Measurements from ENCODE around the gene METTL25. TPM values are rescaled to one million over a fixed set of nuclear protein-coding genes. Genes with fewer than 3 reads are reported as not detected.
A peak's percentile ranks its signal among the peaks of the same experiment; 100 is the strongest.

METTL25 gene
- total RNA-seq, 1 donor from 2014 or later = 15.1 TPM

- intact Hi-C loops (cut with DNase I) = no loop called here
- Histone ChIP-seq H3K27ac (no peak overlapping the region), H3K36me3 (no peaks in the 10 kb centered on the region), H3K4me3 (no peak overlapping the region), H3K27me3 (no peaks in the 10 kb centered on the region), H3K9me3 (no peaks in the 10 kb centered on the region), H3K4me1 (no peaks in the 10 kb centered on the region)
- DNase-seq = no peak
- no peak for TF ChIP-seq CTCF (IDR thresholded peaks at IDR 0.05)
- no peak for ATAC-seq
Observed at GRCh38 chr12:82375201-82375600, 16.9 kb downstream of the METTL25 start.

- ATAC-seq (no peak), DNase-seq (no peak)
- Histone ChIP-seq H3K27ac (no peak overlapping the region), H3K27me3 (no peaks in the 10 kb centered on the region), H3K9me3 (no peaks in the 10 kb centered on the region), H3K4me1 (no peaks in the 10 kb centered on the region), H3K36me3 (no peaks in the 10 kb centered on the region), H3K4me3 (no peak overlapping the region)
- intact Hi-C loops (cut with DNase I) = no loop called here
- no peak for TF ChIP-seq CTCF (IDR thresholded peaks at IDR 0.05)
Observed at GRCh38 chr12:82378997-82379396, 20.7 kb downstream of the METTL25 start.

- Histone ChIP-seq H3K4me3 (no peak overlapping the region), H3K36me3 (peaks cover 5% of the 10 kb centered on the region), H3K9me3 (no peaks in the 10 kb centered on the region), H3K4me1 (no peaks in the 10 kb centered on the region), H3K27ac (no peak overlapping the region), H3K27me3 (no peaks in the 10 kb centered on the region)
- TF ChIP-seq CTCF (IDR thresholded peaks at IDR 0.05) = peak; percentile 19
- intact Hi-C loops (cut with DNase I) = no loop called here
- DNase-seq = no peak
- no peak for ATAC-seq
Observed at GRCh38 chr12:82383930-82384552, 25.7 kb downstream of the METTL25 start.

DNA sequence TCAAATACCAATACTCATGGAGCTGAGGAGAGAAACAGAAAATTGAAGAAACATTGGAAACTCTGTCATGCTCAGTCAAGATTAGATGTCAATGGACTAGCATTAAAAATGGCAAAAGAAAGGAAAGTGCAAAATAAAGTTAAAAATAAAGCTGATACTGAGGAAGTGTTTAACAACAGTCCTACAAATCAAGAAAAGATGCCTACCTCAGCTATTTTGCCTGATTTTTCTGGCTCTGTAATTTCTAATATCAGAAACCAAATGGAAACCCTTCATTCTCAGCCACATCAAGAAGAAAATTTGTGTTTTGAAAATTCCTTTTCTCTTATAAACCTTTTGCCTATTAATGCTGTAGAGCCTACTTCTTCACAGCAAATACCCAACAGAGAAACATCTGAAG, 40.5 kb downstream of the METTL25 start:
- no peaks in the 10 kb centered on the region for H3K27me3 ChIP-seq
- no peak overlapping the region for H3K27ac ChIP-seq
- H3K36me3 ChIP-seq = peaks cover 11% of the 10 kb centered on the region
- DNase-seq (no peak), ATAC-seq (no peak)
- intact Hi-C loops (cut with DNase I) = no loop called here
- no peak for TF ChIP-seq CTCF (IDR thresholded peaks at IDR 0.05)
- H3K4me3 ChIP-seq = no peak overlapping the region
- no peaks in the 10 kb centered on the region for H3K4me1 ChIP-seq
- no peaks in the 10 kb centered on the region for H3K9me3 ChIP-seq

DNA sequence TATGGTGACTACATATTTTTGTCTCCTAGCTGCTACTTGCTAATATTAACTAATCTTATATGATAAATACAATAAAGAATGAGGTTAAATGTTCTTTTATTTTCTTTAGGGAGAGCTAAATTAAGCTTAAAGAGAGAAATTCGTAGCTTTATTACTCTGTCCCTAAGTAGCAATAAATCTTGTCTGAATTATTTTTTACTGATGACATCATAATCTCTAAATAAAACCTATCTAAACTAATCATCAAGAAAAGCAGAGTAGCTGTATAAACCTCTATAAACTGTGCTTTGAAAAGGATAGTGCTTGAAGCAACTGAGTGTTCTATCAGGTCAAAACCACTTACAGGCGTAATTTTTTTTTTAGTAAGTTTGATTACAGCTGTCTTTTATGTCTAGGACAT, 42.5 kb downstream of the METTL25 start:
- Histone ChIP-seq H3K36me3 (peaks cover 11% of the 10 kb centered on the region), H3K4me3 (no peak overlapping the region), H3K27me3 (no peaks in the 10 kb centered on the region), H3K9me3 (no peaks in the 10 kb centered on the region), H3K27ac (no peak overlapping the region), H3K4me1 (no peaks in the 10 kb centered on the region)
- DNase-seq = no peak
- intact Hi-C loops (cut with DNase I) = no loop called here
- no peak for ATAC-seq
- TF ChIP-seq CTCF (IDR thresholded peaks at IDR 0.05) = no peak

- H3K4me1 ChIP-seq = no peaks in the 10 kb centered on the region
- ATAC-seq = no peak
Observed at GRCh38 chr12:82406651-82407050, 48.3 kb downstream of the METTL25 start.

More at GRCh38 chr12:82406651-82407050, 48.3 kb downstream of the METTL25 start:
- Histone ChIP-seq H3K4me3 (no peak overlapping the region), H3K9me3 (no peaks in the 10 kb centered on the region), H3K27ac (no peak overlapping the region), H3K36me3 (no peaks in the 10 kb centered on the region), H3K27me3 (no peaks in the 10 kb centered on the region)
- intact Hi-C loops (cut with DNase I) = no loop called here
- no peak for DNase-seq
- TF ChIP-seq CTCF (IDR thresholded peaks at IDR 0.05) = no peak
